Peyer's patch (tissue), 4 donors: ENCODE measurements around the gene USO1.

ENCODE experiments used
- CTCF ChIP-seq, 6 experiments: fragments of 450-650 bp in 4 of 6; fragments of 200-600 bp in 2 of 6; sonication (generic) in 1 of 6; IDR thresholded peaks; one replicate each; pipeline ENCODE4 v1.5.1; 2017 to 2019; ENCODE audit warnings: antibody characterized with exemption in 6 of 6, mild to moderate bottlenecking in 3 of 6, moderate library complexity in 1 of 6
- POLR2A ChIP-seq, 2 donors: fragments of 450-650 bp; IDR thresholded peaks; one replicate each; pipeline ENCODE4 v1.5.1; 2017; ENCODE audit warnings: antibody characterized with exemption in 2 of 2, mild to moderate bottlenecking in 2 of 2, moderate library complexity in 2 of 2

GRCh38 chr4:75779105-75779757, 54.9 kb downstream of the USO1 start:
- TF ChIP-seq CTCF (IDR thresholded peaks at IDR 0.05) (no peak), POLR2A (IDR thresholded peaks at IDR 0.05) (no peak)
